ENCODE results near the gene LRRN4CL. TPM values are rescaled to one million over a fixed set of nuclear protein-coding genes. Genes with fewer than 3 reads are reported as not detected.

LRRN4CL gene
- total and polyA plus RNA-seq, 9 of the 15 experiments (the other 6 are each of a cell fraction or from before 2014, with no cell fraction given), result 0.03 to 0.11 (median 0.05) TPM; not detected in 4

DNA sequence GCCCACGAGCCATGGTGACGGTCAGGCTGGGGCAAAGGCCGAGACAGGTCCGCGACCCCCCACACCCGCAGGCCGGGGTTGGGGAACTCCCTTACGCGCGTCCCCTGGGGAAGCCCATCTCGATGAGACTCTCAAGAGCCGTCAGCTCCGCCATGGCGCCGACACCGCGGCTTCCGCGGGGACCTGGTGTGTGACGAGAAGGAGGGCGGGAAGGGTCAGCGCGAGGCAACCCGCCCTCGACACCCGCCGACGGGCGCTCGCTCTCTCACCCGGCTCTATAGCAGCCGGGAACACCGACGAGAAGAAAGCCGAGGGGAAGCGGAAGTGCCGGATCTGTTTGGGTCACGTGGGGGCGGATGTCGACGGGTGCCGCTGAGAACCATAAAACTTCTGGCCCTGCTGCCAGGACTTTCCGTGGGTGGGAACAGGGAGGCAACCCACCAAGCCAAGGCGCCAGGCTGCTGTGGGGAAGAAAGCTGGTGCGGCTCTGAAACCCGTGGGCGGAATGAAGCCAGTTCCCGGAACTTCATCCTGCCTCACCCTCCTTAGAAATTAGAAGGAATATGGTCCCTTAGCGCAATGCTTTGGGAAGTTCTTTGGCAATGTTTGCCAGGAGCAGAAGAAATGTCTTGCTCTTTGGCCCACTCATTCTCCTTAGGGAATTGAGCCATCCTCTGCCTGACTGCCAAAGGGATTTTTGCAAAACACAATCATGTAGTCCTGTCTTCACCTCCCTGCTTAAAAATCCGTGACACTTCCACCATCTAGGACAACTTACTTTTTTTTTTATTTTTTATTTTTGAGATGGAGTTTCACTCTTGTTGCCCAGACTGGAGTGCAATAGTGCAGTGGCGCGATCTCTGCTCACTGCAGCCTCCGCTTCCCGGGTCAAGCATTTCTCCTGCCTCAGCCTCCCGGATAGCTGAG, 10.3 kb downstream of the LRRN4CL start, which contains the start of gene UBXN1 (continued):
- TF ChIP-seq, protein P1, sequence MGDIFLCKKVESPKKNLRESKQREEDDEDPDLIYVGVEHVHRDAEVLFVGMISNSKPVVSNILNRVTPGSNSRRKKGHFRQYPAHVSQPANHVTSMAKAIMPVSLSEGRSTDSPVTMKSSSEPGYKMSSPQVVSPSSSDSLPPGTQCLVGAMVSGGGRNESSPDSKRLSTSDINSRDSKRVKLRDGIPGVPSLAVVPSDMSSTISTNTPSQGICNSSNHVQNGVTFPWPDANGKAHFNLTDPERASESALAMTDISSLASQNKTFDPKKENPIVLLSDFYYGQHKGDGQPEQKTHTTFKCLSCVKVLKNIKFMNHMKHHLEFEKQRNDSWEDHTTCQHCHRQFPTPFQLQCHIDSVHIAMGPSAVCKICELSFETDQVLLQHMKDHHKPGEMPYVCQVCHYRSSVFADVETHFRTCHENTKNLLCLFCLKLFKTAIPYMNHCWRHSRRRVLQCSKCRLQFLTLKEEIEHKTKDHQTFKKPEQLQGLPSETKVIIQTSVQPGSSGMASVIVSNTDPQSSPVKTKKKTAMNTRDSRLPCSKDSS (IDR thresholded peaks at IDR 0.05; ENCODE audit: low read depth, partially characterized antibody), result no peak
- no peak for TF ChIP-seq U2AF2 (optimal IDR thresholded peaks at IDR 0.05; ENCODE audit: low read depth, low read length)
- 0 out of 2 replicates have a peak, but pooled peaks have one; percentile 44 for TF ChIP-seq DPF2 (IDR thresholded peaks at IDR 0.05)
- TF ChIP-seq, protein P2, sequence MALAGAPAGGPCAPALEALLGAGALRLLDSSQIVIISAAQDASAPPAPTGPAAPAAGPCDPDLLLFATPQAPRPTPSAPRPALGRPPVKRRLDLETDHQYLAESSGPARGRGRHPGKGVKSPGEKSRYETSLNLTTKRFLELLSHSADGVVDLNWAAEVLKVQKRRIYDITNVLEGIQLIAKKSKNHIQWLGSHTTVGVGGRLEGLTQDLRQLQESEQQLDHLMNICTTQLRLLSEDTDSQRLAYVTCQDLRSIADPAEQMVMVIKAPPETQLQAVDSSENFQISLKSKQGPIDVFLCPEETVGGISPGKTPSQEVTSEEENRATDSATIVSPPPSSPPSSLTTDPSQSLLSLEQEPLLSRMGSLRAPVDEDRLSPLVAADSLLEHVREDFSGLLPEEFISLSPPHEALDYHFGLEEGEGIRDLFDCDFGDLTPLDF (CRISPR knock-in tag; IDR thresholded peaks at IDR 0.05), result no peak; the same call in 1 of the 2 replicates
- TF ChIP-seq ZNF79 (CRISPR knock-in tag; IDR thresholded peaks at IDR 0.05; ENCODE audit: low read depth), result no peak
- no peak for TF ChIP-seq BCL6 (CRISPR knock-in tag; IDR thresholded peaks at IDR 0.05)
- TF ChIP-seq BHLHE40 (IDR thresholded peaks at IDR 0.05; ENCODE audit: low read length), result peak; percentile 87
- no peak for TF ChIP-seq PURB (CRISPR knock-in tag; IDR thresholded peaks at IDR 0.05; ENCODE audit: low read depth)
- no peak for TF ChIP-seq CREB1 (IDR thresholded peaks at IDR 0.05)
- TF ChIP-seq CREB1 (CRISPR knock-in tag; IDR thresholded peaks at IDR 0.05), result no peak
- no peak for TF ChIP-seq FOSL1 (tag; conservative IDR thresholded peaks at IDR 0.05)
- no peak for TF ChIP-seq CBX2 (IDR thresholded peaks at IDR 0.05; ENCODE audit: insufficient read depth, low read length, poor library complexity, severe bottlenecking)
- TF ChIP-seq TFAM (CRISPR knock-in tag; conservative IDR thresholded peaks at IDR 0.05), result no peak
- peak; percentile 76; the same call in 1 of the 2 replicates for TF ChIP-seq CBX1 (IDR thresholded peaks at IDR 0.05; ENCODE audit: low read depth)
- TF ChIP-seq MCM3 (IDR thresholded peaks at IDR 0.05), result no peak
- TF ChIP-seq, protein P3, sequence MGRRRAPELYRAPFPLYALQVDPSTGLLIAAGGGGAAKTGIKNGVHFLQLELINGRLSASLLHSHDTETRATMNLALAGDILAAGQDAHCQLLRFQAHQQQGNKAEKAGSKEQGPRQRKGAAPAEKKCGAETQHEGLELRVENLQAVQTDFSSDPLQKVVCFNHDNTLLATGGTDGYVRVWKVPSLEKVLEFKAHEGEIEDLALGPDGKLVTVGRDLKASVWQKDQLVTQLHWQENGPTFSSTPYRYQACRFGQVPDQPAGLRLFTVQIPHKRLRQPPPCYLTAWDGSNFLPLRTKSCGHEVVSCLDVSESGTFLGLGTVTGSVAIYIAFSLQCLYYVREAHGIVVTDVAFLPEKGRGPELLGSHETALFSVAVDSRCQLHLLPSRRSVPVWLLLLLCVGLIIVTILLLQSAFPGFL (CRISPR knock-in tag; IDR thresholded peaks at IDR 0.05), result no peak
- TF ChIP-seq, protein P4, sequence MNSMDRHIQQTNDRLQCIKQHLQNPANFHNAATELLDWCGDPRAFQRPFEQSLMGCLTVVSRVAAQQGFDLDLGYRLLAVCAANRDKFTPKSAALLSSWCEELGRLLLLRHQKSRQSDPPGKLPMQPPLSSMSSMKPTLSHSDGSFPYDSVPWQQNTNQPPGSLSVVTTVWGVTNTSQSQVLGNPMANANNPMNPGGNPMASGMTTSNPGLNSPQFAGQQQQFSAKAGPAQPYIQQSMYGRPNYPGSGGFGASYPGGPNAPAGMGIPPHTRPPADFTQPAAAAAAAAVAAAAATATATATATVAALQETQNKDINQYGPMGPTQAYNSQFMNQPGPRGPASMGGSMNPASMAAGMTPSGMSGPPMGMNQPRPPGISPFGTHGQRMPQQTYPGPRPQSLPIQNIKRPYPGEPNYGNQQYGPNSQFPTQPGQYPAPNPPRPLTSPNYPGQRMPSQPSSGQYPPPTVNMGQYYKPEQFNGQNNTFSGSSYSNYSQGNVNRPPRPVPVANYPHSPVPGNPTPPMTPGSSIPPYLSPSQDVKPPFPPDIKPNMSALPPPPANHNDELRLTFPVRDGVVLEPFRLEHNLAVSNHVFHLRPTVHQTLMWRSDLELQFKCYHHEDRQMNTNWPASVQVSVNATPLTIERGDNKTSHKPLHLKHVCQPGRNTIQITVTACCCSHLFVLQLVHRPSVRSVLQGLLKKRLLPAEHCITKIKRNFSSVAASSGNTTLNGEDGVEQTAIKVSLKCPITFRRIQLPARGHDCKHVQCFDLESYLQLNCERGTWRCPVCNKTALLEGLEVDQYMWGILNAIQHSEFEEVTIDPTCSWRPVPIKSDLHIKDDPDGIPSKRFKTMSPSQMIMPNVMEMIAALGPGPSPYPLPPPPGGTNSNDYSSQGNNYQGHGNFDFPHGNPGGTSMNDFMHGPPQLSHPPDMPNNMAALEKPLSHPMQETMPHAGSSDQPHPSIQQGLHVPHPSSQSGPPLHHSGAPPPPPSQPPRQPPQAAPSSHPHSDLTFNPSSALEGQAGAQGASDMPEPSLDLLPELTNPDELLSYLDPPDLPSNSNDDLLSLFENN (IDR thresholded peaks at IDR 0.05; ENCODE audit: low read depth in 2 of 2, low read length in 2 of 2), result no peak
- TF ChIP-seq PPARD (CRISPR knock-in tag; IDR thresholded peaks at IDR 0.05), result no peak
- 0 out of 2 replicates have a peak, but pooled peaks have one; percentile 56 for TF ChIP-seq GATAD2A (IDR thresholded peaks at IDR 0.05)
- TF ChIP-seq ZSCAN32 (CRISPR knock-in tag; IDR thresholded peaks at IDR 0.05), result no peak
- no peak for TF ChIP-seq BRCA1 (IDR thresholded peaks at IDR 0.05)
- TF ChIP-seq BRCA1 (CRISPR knock-in tag; IDR thresholded peaks at IDR 0.05), result no peak

Data from K562 (cell line).